DOHH2 (cell line): Measurements from ENCODE around the gene BCL2A1.
"Not testable (repeated sequence)": the region's sequence is repeated elsewhere in the genome, so short reads cannot be mapped to it uniquely, and the experiment has no call there.

Experiments
- CTCF ChIP-seq: fragments of 200-600 bp; sonication (generic); IDR thresholded peaks from one replicate; pipeline ENCODE4 v1.5.1; 2014; ENCODE audit warnings: antibody characterized with exemption, mild to moderate bottlenecking, low read depth, low read length; ENCODE audit not compliant: poor library complexity, severe bottlenecking
- EZH2phosphoT487 ChIP-seq: fragments of 200-600 bp; sonication (generic); IDR thresholded peaks from 2 replicates; pipeline ENCODE4 v1.6.1; 2017; ENCODE audit warnings: borderline replicate concordance, mild to moderate bottlenecking, antibody characterized with exemption, low read length, moderate library complexity, mixed read lengths

GRCh38 chr15:79935556-79936201 is 35.3 kb downstream of the BCL2A1 start:
- not testable (repeated sequence) for TF ChIP-seq CTCF, EZH2phosphoT487
